K562 (cell line): Measurements from ENCODE around the gene SAMD13. TPM values are rescaled to one million over a fixed set of nuclear protein-coding genes. Genes with fewer than 3 reads are reported as not detected.

Source experiments
- ATAC-seq: fragments of 200-7000 bp; cut with Tn5 transposase; 3 replicates; pipeline ENCODE4 v1.9.1; 2020; ENCODE audit warnings: moderate library complexity
- BruUV-seq: library from RNA; stranded (reverse); fragments of 400-500 nt; replicated peaks from 2 replicates; lab custom pipeline; 2021; lab: Mats Ljungman, UMichigan
- CTCF ChIA-PET: fragments of 300-600 bp; formaldehyde crosslinking; extraction: SDS; loops from one replicate; lab custom pipeline; 2021; ENCODE audit warnings: low intra/inter-chr PET ratio; lab: Yijun Ruan, JAX
- POLR2A ChIA-PET: fragments of 300-600, 350-650 bp; sonication (Branson Sonifier 250); formaldehyde crosslinking; extraction: SDS; loops from one replicate; lab custom pipeline; 2021; ENCODE audit warnings: antibody characterized with exemption, inconsistent platforms; lab: Yijun Ruan, JAX
- DNase-seq, 4 experiments: peaks; one replicate each; pipeline versions ENCODE4 v3.0.0 to v3.0.0-alpha.2; 2011 to 2018; ENCODE audit warnings: low spot score in 3 of 4, mixed read lengths in 3 of 4; ENCODE audit errors: extremely low read depth in 1 of 4
- FAIRE-seq: peaks from 2 replicates; lab custom pipeline; 2011; peaks lifted over from hg19 to GRCh38; lab: Jason Lieb, UNC
- H2AFZ ChIP-seq: 2 replicates; pipeline ENCODE4 v1.6.0; 2011; ENCODE audit warnings: low read depth, low read length, control low read depth, inconsistent platforms
- H3K27ac ChIP-seq: fragments of 200-600 bp; 3 replicates; pipeline ENCODE4 v1.8.0; 2011; ENCODE audit warnings: low read depth, mild to moderate bottlenecking, control low read depth, inconsistent platforms, low read length, moderate library complexity, mixed read lengths; ENCODE audit errors: extremely low read depth
- H3K27me3 ChIP-seq, 2 experiments: fragments of 300-600 bp in 1 of 2; 2 replicates in 1 of 2; 3 replicates in 1 of 2; pipeline versions ENCODE4 v1.6.0 to v1.8.0; 2011; ENCODE audit warnings: inconsistent platforms in 2 of 2, low read length in 2 of 2, mild to moderate bottlenecking in 1 of 2, mixed read lengths in 1 of 2, moderate library complexity in 1 of 2; ENCODE audit not compliant: control insufficient read depth in 2 of 2, insufficient read depth in 2 of 2
- H3K36me3 ChIP-seq: fragments of 300-600 bp; 3 replicates; pipeline ENCODE4 v1.8.0; 2011; ENCODE audit warnings: mild to moderate bottlenecking, low read length, inconsistent platforms; ENCODE audit not compliant: control insufficient read depth, insufficient read depth
- H3K4me1 ChIP-seq, 2 experiments: fragments of 200-600 bp in 1 of 2; replicated peaks in 1 of 2; 2 replicates in 1 of 2; 3 replicates in 1 of 2; pipeline versions ENCODE4 v1.5.1 to v1.8.0; 2011; ENCODE audit warnings: inconsistent platforms in 2 of 2, low read length in 2 of 2, mild to moderate bottlenecking in 1 of 2, mixed read lengths in 1 of 2, moderate library complexity in 1 of 2; ENCODE audit not compliant: control insufficient read depth in 2 of 2, insufficient read depth in 2 of 2
- H3K4me2 ChIP-seq: 2 replicates; pipeline ENCODE4 v1.6.1; 2011; ENCODE audit warnings: low read length, control low read depth, inconsistent platforms, mixed read lengths; ENCODE audit not compliant: insufficient read depth
- H3K4me3 ChIP-seq: fragments of 200-600 bp; sonication (generic), shearing (Covaris generic); 2 replicates; pipeline ENCODE4 v1.5.1; 2016; ENCODE audit warnings: control low read depth, inconsistent platforms
- H3K79me2 ChIP-seq: fragments of 200-600 bp; 3 replicates; pipeline ENCODE4 v1.8.0; 2011; ENCODE audit warnings: low read length, inconsistent platforms; ENCODE audit not compliant: control insufficient read depth, insufficient read depth
- H3K9ac ChIP-seq, 2 experiments: 2 replicates each; pipeline versions ENCODE4 v1.6.0 to v1.6.1; 2011; ENCODE audit warnings: low read depth in 2 of 2, low read length in 2 of 2, control low read depth in 1 of 2, inconsistent platforms in 1 of 2, mild to moderate bottlenecking in 1 of 2, mixed read lengths in 1 of 2; ENCODE audit not compliant: insufficient read depth in 1 of 2
- H3K9me1 ChIP-seq: one replicate; pipeline ENCODE4 v1.6.0; 2011; ENCODE audit warnings: inconsistent platforms, mild to moderate bottlenecking, low read length, moderate library complexity; ENCODE audit not compliant: control insufficient read depth, insufficient read depth
- H3K9me3 ChIP-seq: replicated peaks from 2 replicates; pipeline ENCODE4 v1.5.1; 2011; ENCODE audit warnings: low read depth, low read length, inconsistent platforms; ENCODE audit not compliant: control insufficient read depth, insufficient read depth
- H4K20me1 ChIP-seq: replicated peaks from 2 replicates; pipeline ENCODE4 v1.6.1; 2011; ENCODE audit warnings: low read length, inconsistent platforms, mixed read lengths; ENCODE audit not compliant: control insufficient read depth, insufficient read depth
- KAT7 ChIP-seq: sonication (generic); formaldehyde crosslinking; IDR thresholded peaks from 2 replicates; pipeline ENCODE4 v1.8.0; 2022; ENCODE audit warnings: missing genetic modification reagents, mild to moderate bottlenecking, borderline replicate concordance
- NR0B1 ChIP-seq: fragments of 450-650 bp; IDR thresholded peaks from one replicate; pipeline ENCODE4 v1.6.1; 2018; ENCODE audit warnings: mild to moderate bottlenecking, moderate library complexity; ENCODE audit not compliant: partially characterized antibody
- POU5F1 ChIP-seq: fragments of 150-350 bp; IDR thresholded peaks from 2 replicates; pipeline ENCODE4 v1.6.1; 2014; ENCODE audit warnings: borderline replicate concordance, low read length, low read depth, mild to moderate bottlenecking; ENCODE audit not compliant: partially characterized antibody
- ZC3H11A ChIP-seq: IDR thresholded peaks from 2 replicates; pipeline ENCODE4 v1.6.1; 2012; ENCODE audit warnings: low read depth, low read length, improper control_type of control experiment
- ZNF232 ChIP-seq: sonication (generic); formaldehyde crosslinking; IDR thresholded peaks from 2 replicates; pipeline ENCODE4 v1.8.0; 2022; ENCODE audit warnings: mild to moderate bottlenecking, missing genetic modification reagents
- WGBS: fragments of 100-300 bp; shearing (Covaris generic); methylation state at CpG from one replicate; pipeline ENCODE4 v1.1.6; 2016; ENCODE audit warnings: low coverage, mixed read lengths; ENCODE audit not compliant: insufficient coverage; ENCODE audit errors: missing lambda C conversion rate; 5-methylcytosine and 5-hydroxymethylcytosine counted together
- in situ Hi-C: fragments of 300-500 bp; cut with MboI; formaldehyde crosslinking; loops from 4 replicates; pipeline ENCODE4 v1.15.0; 2018; ENCODE audit warnings: inconsistent platforms, mixed read lengths
- intact Hi-C: fragments of 100-400 bp; cut with micrococcal nuclease; formaldehyde crosslinking; loops from 2 replicates; pipeline ENCODE4 v1.14.2; 2022
- polyA plus RNA-seq, 8 experiments: library from polyadenylated mRNA; depleted of rRNA in 4 of 8; stranded (reverse) in 5 of 8; unstranded in 3 of 8; fragments of >200 nt; fragmentation: Nextera tagmentation in 2 of 8; fragmentation: Illumina TruSeq in 1 of 8; extraction: Ambion mirVana in 2 of 8; extraction: Trizol in 1 of 8; gene quantifications; 2 replicates each; pipeline versions ENCODE4 v1.2.1 to v1.2.3, GENCODE V29; 2011 to 2014; ENCODE audit warnings: inconsistent platforms in 1 of 8, missing spikeins in 1 of 8
- total RNA-seq, 7 experiments: library from RNA; depleted of rRNA in 6 of 7; stranded (reverse); fragments of >200 nt in 6 of 7; fragmentation: Illumina TruSeq in 2 of 7; extraction: Trizol in 2 of 7; gene quantifications; 2 replicates each; pipeline versions ENCODE4 v1.2.1 to v1.2.3, GENCODE V29; 2011 to 2021; ENCODE audit warnings: low replicate concordance in 1 of 7

The SAMD13 gene
- total and polyA plus RNA-seq, 9 of the 15 experiments (the other 6 are each of a cell fraction or from before 2014, with no cell fraction given) = 0.78 to 2.7 (median 1.00) TPM

- no TSS peak for BruUV-seq
- Histone ChIP-seq H3K79me2 (no peaks in the 10 kb centered on the region), H3K4me3 (no peak overlapping the region), H3K9me3 (no peaks in the 10 kb centered on the region), H3K27me3 (no peaks in the 10 kb centered on the region), H3K9me1 (no peaks in the 10 kb centered on the region), H3K36me3 (no peaks in the 10 kb centered on the region), H2AFZ (no peak overlapping the region), H3K9ac (no peak overlapping the region), H3K4me2 (no peak overlapping the region), H4K20me1 (no peaks in the 10 kb centered on the region), H3K4me1 (no peaks in the 10 kb centered on the region), H3K27ac (no peak overlapping the region)
- CTCF ChIA-PET = no interaction called here
- FAIRE-seq (no peak), DNase-seq (no peak), ATAC-seq (no peak)
- POLR2A ChIA-PET = interaction anchor here (1.1 kb wide), 1 partner anchor 49 kb away, joined by 3 read pairs; no protein-coding TSS in a partner anchor
- WGBS = 0% methylated on average over 3 of the region's 3 CpGs
- TF ChIP-seq KAT7 (no peak), ZNF232 (CRISPR knock-in tag) (no peak), NR0B1 (no peak), ZC3H11A (no peak), POU5F1 (no peak)
- intact Hi-C loops = no loop called here
- in situ Hi-C loops = no loop called here
Observed at GRCh38 chr1:84355556-84355955, 54.0 kb downstream of the SAMD13 start.
